ENCODE measurements around the gene ETHE1.

Gene ETHE1

GRCh38 chr19:43526884-43527859, at the start of gene ETHE1:
Gene ETHE1 (minus strand): TSS chr19:43527201. CDS start chr19:43527177, 24 bp downstream.
- DNase-seq = peak; percentile 80

- DNase-seq = no peak
Measured at GRCh38 chr19:43575955-43576878, 49.2 kb upstream of the ETHE1 start.

- DNase-seq = peak; percentile 91
Measured at GRCh38 chr19:43575156-43575950, 48.4 kb upstream of the ETHE1 start, which contains the start of the genes PINLYP and XRCC1. Gene PINLYP (plus strand): TSS chr19:43575801. CDS start chr19:43577192, 1,391 bp downstream. Gene XRCC1 (minus strand): TSS chr19:43575527. CDS start chr19:43575458, 69 bp downstream.

- DNase-seq = no peak
Measured at GRCh38 chr19:43574424-43575155, 47.6 kb upstream of the ETHE1 start.

- no peak for DNase-seq
Measured at GRCh38 chr19:43572171-43572588, 45.2 kb upstream of the ETHE1 start.

- no peak for DNase-seq
Measured at GRCh38 chr19:43570174-43570791, 43.3 kb upstream of the ETHE1 start.

GRCh38 chr19:43569657-43570056, 42.7 kb upstream of the ETHE1 start:
- DNase-seq = no peak

- DNase-seq = no peak
Measured at GRCh38 chr19:43564800-43565199, 37.8 kb upstream of the ETHE1 start.

GRCh38 chr19:43563816-43564457, 36.9 kb upstream of the ETHE1 start:
- DNase-seq = no peak

GRCh38 chr19:43562698-43563241, 35.8 kb upstream of the ETHE1 start:
- peak; percentile 71 for DNase-seq

- peak; percentile 64 for DNase-seq
Measured at GRCh38 chr19:43562226-43562697, 35.3 kb upstream of the ETHE1 start.

GRCh38 chr19:43561139-43561970, 34.4 kb upstream of the ETHE1 start:
- no peak for DNase-seq

GRCh38 chr19:43560687-43561086, 33.7 kb upstream of the ETHE1 start:
- no peak for DNase-seq

GRCh38 chr19:43555185-43555770, 28.3 kb upstream of the ETHE1 start:
- peak; percentile 73 for DNase-seq

- DNase-seq = no peak
Measured at GRCh38 chr19:43554317-43554895, 27.4 kb upstream of the ETHE1 start.

GRCh38 chr19:43553656-43554055, 26.7 kb upstream of the ETHE1 start:
- no peak for DNase-seq

GRCh38 chr19:43552616-43553015, 25.6 kb upstream of the ETHE1 start:
- no peak for DNase-seq

GRCh38 chr19:43552198-43552450, 25.1 kb upstream of the ETHE1 start:
- no peak for DNase-seq
